Naive thymus-derived CD8-positive, alpha-beta T cell (primary cell): ENCODE measurements around the gene PSEN1. TPM values are rescaled to one million over a fixed set of nuclear protein-coding genes. Genes with fewer than 3 reads are reported as not detected.

Experiments
- ATAC-seq, 2 donors: fragments of 150-1000 bp; cut with Tn5 transposase in 1 of 2; sonication (Bioruptor Pico), chemical (Tn5 transposase) in 1 of 2; 1 replicate in 1 of 2; 2 replicates in 1 of 2; pipeline ENCODE4 v1.10.0; 2021; ENCODE audit warnings: mild to moderate bottlenecking in 2 of 2, moderate library complexity in 2 of 2
- POLR2A ChIA-PET: fragments of 350-600 bp; sonication (Branson Sonifier 250); formaldehyde crosslinking; loops from one replicate; lab custom pipeline; 2021; ENCODE audit warnings: antibody characterized with exemption; lab: Charles Lee
- DNase-seq, 10 donors: peaks; one replicate each; pipeline versions ENCODE4 v3.0.0 to v3.0.0-alpha.2; 2020 to 2022
- H3K27ac Mint-ChIP-seq, 10 donors: one replicate each; pipeline ENCODE4 v1.8.0; 2020 to 2022; ENCODE audit warnings: mild to moderate bottlenecking in 10 of 10, mixed read lengths in 10 of 10, moderate library complexity in 4 of 10, inconsistent platforms in 1 of 10
- H3K27me3 Mint-ChIP-seq, 5 donors: one replicate each; pipeline ENCODE4 v1.8.0; 2021 to 2022; ENCODE audit warnings: mixed read lengths in 5 of 5
- H3K36me3 Mint-ChIP-seq, 3 donors: one replicate each; pipeline ENCODE4 v1.8.0; 2020 to 2022; ENCODE audit warnings: mixed read lengths in 3 of 3, mild to moderate bottlenecking in 2 of 3, inconsistent platforms in 1 of 3
- H3K4me1 Mint-ChIP-seq, 4 donors: one replicate each; pipeline ENCODE4 v1.8.0; 2021 to 2022; ENCODE audit warnings: mixed read lengths in 4 of 4
- H3K4me3 Mint-ChIP-seq, 10 donors: one replicate each; pipeline ENCODE4 v1.8.0; 2020 to 2022; ENCODE audit warnings: mild to moderate bottlenecking in 10 of 10, mixed read lengths in 10 of 10, moderate library complexity in 6 of 10, inconsistent platforms in 1 of 10
- H3K9me3 Mint-ChIP-seq, 9 donors: one replicate each; pipeline ENCODE4 v1.8.0; 2020 to 2022; ENCODE audit warnings: mixed read lengths in 9 of 9, mild to moderate bottlenecking in 3 of 9, inconsistent platforms in 1 of 9, moderate library complexity in 1 of 9
- polyA plus RNA-seq, 3 donors: library from polyadenylated mRNA; unstranded; fragments of 300-500 nt; fragmentation: Illumina TruSeq; gene quantifications; one replicate each; pipeline ENCODE4 v1.2.3, GENCODE V29; 2021
- total RNA-seq, 8 experiments: library from RNA in 2 of 8; stranded (reverse) in 2 of 8; gene quantifications; one replicate each; pipeline ENCODE4 v1.2.3 and lab custom pipeline; 2021 to 2026

The PSEN1 gene
- total and polyA plus RNA-seq, 5 experiments from 2014 or later, result 14.7 to 46.3 (median 26.1) TPM

GRCh38 chr14:73133795-73134194, 2.5 kb upstream of the PSEN1 start:
- POLR2A ChIA-PET, result interaction anchor here (3.2 kb wide), 1 partner anchor 8 kb away, joined by 11 read pairs; no protein-coding TSS in a partner anchor
- Mint-ChIP-seq H3K4me1 (peaks cover 14 to 22% (median 20%) of the 10 kb centered on the region in 4 donors), H3K36me3 (peaks cover 0 to 2% (median 0%) of the 10 kb centered on the region in 3 donors), H3K27ac (peak overlapping the region in 4 of 10 donors; percentile 22 to 87 (median 52)), H3K9me3 (peaks cover 0 to 16% (median 2%) of the 10 kb centered on the region in 9 donors), H3K27me3 (no peaks in the 10 kb centered on the region), H3K4me3 (no peak overlapping the region)
- ATAC-seq (no peak), DNase-seq (no peak)

GRCh38 chr14:73136085-73136386, 271 bp upstream of the PSEN1 start:
- Mint-ChIP-seq H3K27ac (peak overlapping the region; percentile 94 to 100 (median 98)), H3K4me3 (peak overlapping the region; percentile 93 to 99 (median 98)), H3K27me3 (no peaks in the 10 kb centered on the region), H3K9me3 (peaks cover 0 to 16% (median 2%) of the 10 kb centered on the region in 9 donors), H3K36me3 (peaks cover 0 to 2% (median 0%) of the 10 kb centered on the region in 3 donors), H3K4me1 (peaks cover 18 to 33% (median 28%) of the 10 kb centered on the region in 4 donors)
- ATAC-seq, result no peak
- POLR2A ChIA-PET, result interaction anchor here (0.5 to 3.2 kb wide), 13 partner anchors 10 to 1988 kb away, joined by 3 to 34 read pairs (median 4); partner anchors contain the start of genes NUMB, RBM25, RIOX1 and ZFYVE1
- DNase-seq, result no peak

- ATAC-seq (no peak), DNase-seq (no peak)
- no peaks in the 10 kb centered on the region for H3K9me3 Mint-ChIP-seq
- H3K36me3 Mint-ChIP-seq, result peaks cover 0 to 8% (median 0%) of the 10 kb centered on the region in 3 donors
- H3K27ac Mint-ChIP-seq, result peak overlapping the region in 9 of 10 donors; percentile 17 to 88 (median 50)
- peak overlapping the region in 3 of 10 donors; percentile 7 to 14 (median 11) for H3K4me3 Mint-ChIP-seq
- peaks cover 21 to 61% (median 53%) of the 10 kb centered on the region in 4 donors for H3K4me1 Mint-ChIP-seq
- no peaks in the 10 kb centered on the region for H3K27me3 Mint-ChIP-seq
- POLR2A ChIA-PET, result no interaction called here
Measured at GRCh38 chr14:73140811-73141323, 4.6 kb downstream of the PSEN1 start.

- ATAC-seq (peak; percentile 29 to 38), DNase-seq (peak in 1 of 10 donors; percentile 12)
- peak overlapping the region in 8 of 10 donors; percentile 15 to 86 (median 51) for H3K27ac Mint-ChIP-seq
- H3K4me1 Mint-ChIP-seq, result peaks cover 16 to 61% (median 46%) of the 10 kb centered on the region in 4 donors
- H3K9me3 Mint-ChIP-seq, result no peaks in the 10 kb centered on the region
- POLR2A ChIA-PET, result no interaction called here
- no peak overlapping the region for H3K4me3 Mint-ChIP-seq
- H3K36me3 Mint-ChIP-seq, result peaks cover 0 to 15% (median 0%) of the 10 kb centered on the region in 3 donors
- H3K27me3 Mint-ChIP-seq, result no peaks in the 10 kb centered on the region
Measured at GRCh38 chr14:73142216-73142615, 5.9 kb downstream of the PSEN1 start.

GRCh38 chr14:73143003-73143402, 6.7 kb downstream of the PSEN1 start:
- Mint-ChIP-seq H3K36me3 (peaks cover 0 to 22% (median 0%) of the 10 kb centered on the region in 3 donors), H3K4me3 (peak overlapping the region in 2 of 10 donors; percentile 12 to 34), H3K27ac (peak overlapping the region in 8 of 10 donors; percentile 24 to 86 (median 60)), H3K27me3 (no peaks in the 10 kb centered on the region), H3K9me3 (no peaks in the 10 kb centered on the region), H3K4me1 (peaks cover 13 to 57% (median 41%) of the 10 kb centered on the region in 4 donors)
- DNase-seq, result no peak
- POLR2A ChIA-PET, result no interaction called here
- no peak for ATAC-seq

GRCh38 chr14:73143617-73144016, 7.3 kb downstream of the PSEN1 start:
- peaks cover 0 to 27% (median 0%) of the 10 kb centered on the region in 3 donors for H3K36me3 Mint-ChIP-seq
- peak overlapping the region in 1 of 10 donors; percentile 3 for H3K4me3 Mint-ChIP-seq
- POLR2A ChIA-PET, result interaction anchor here (0.7 kb wide), 1 partner anchor 1539 kb away, joined by 4 read pairs; no protein-coding TSS in a partner anchor
- H3K27me3 Mint-ChIP-seq, result no peaks in the 10 kb centered on the region
- ATAC-seq (no peak), DNase-seq (no peak)
- peak overlapping the region in 6 of 10 donors; percentile 30 to 83 (median 49) for H3K27ac Mint-ChIP-seq
- peaks cover 13 to 57% (median 40%) of the 10 kb centered on the region in 4 donors for H3K4me1 Mint-ChIP-seq
- H3K9me3 Mint-ChIP-seq, result no peaks in the 10 kb centered on the region

- Mint-ChIP-seq H3K9me3 (no peaks in the 10 kb centered on the region), H3K27me3 (no peaks in the 10 kb centered on the region), H3K4me1 (peaks cover 13 to 52% (median 37%) of the 10 kb centered on the region in 4 donors), H3K27ac (peak overlapping the region in 1 of 10 donors; percentile 41), H3K36me3 (peaks cover 0 to 43% (median 7%) of the 10 kb centered on the region in 3 donors), H3K4me3 (no peak overlapping the region)
- no peak for DNase-seq
- POLR2A ChIA-PET, result no interaction called here
- ATAC-seq, result no peak
Measured at GRCh38 chr14:73145371-73145770, 9.1 kb downstream of the PSEN1 start.

GRCh38 chr14:73146111-73146510, 9.8 kb downstream of the PSEN1 start:
- ATAC-seq (no peak), DNase-seq (no peak)
- peak overlapping the region in 4 of 10 donors; percentile 14 to 63 (median 38) for H3K27ac Mint-ChIP-seq
- H3K4me3 Mint-ChIP-seq, result no peak overlapping the region
- H3K27me3 Mint-ChIP-seq, result no peaks in the 10 kb centered on the region
- H3K4me1 Mint-ChIP-seq, result peaks cover 9 to 45% (median 30%) of the 10 kb centered on the region in 4 donors
- H3K9me3 Mint-ChIP-seq, result no peaks in the 10 kb centered on the region
- POLR2A ChIA-PET, result no interaction called here
- peaks cover 0 to 49% (median 7%) of the 10 kb centered on the region in 3 donors for H3K36me3 Mint-ChIP-seq

- POLR2A ChIA-PET, result interaction anchor here (1.3 kb wide), 1 partner anchor 14 kb away, joined by 4 read pairs; the partner anchor contains the start of gene PSEN1
- H3K4me3 Mint-ChIP-seq, result no peak overlapping the region
- H3K4me1 Mint-ChIP-seq, result peaks cover 4 to 20% (median 9%) of the 10 kb centered on the region in 4 donors
- H3K9me3 Mint-ChIP-seq, result no peaks in the 10 kb centered on the region
- DNase-seq (no peak), ATAC-seq (no peak)
- no peaks in the 10 kb centered on the region for H3K27me3 Mint-ChIP-seq
- no peak overlapping the region for H3K27ac Mint-ChIP-seq
- H3K36me3 Mint-ChIP-seq, result peaks cover 0 to 68% (median 10%) of the 10 kb centered on the region in 3 donors
Measured at GRCh38 chr14:73149753-73150152, 13.4 kb downstream of the PSEN1 start.

- Mint-ChIP-seq H3K27me3 (no peaks in the 10 kb centered on the region), H3K27ac (peak overlapping the region in 3 of 10 donors; percentile 15 to 57 (median 24)), H3K36me3 (peaks cover 0 to 79% (median 24%) of the 10 kb centered on the region in 3 donors), H3K4me3 (no peak overlapping the region), H3K4me1 (peaks cover 0 to 1% (median 0%) of the 10 kb centered on the region in 4 donors), H3K9me3 (no peaks in the 10 kb centered on the region)
- POLR2A ChIA-PET, result no interaction called here
- ATAC-seq, result no peak
- no peak for DNase-seq
Measured at GRCh38 chr14:73153272-73153671, 17.0 kb downstream of the PSEN1 start.

- no peaks in the 10 kb centered on the region for H3K9me3 Mint-ChIP-seq
- H3K4me3 Mint-ChIP-seq, result no peak overlapping the region
- H3K27ac Mint-ChIP-seq, result no peak overlapping the region
- no peaks in the 10 kb centered on the region for H3K27me3 Mint-ChIP-seq
- H3K36me3 Mint-ChIP-seq, result peaks cover 6 to 84% (median 48%) of the 10 kb centered on the region in 3 donors
- DNase-seq, result no peak
- no peaks in the 10 kb centered on the region for H3K4me1 Mint-ChIP-seq
- ATAC-seq, result no peak
- POLR2A ChIA-PET, result no interaction called here
Measured at GRCh38 chr14:73162251-73162650, 25.9 kb downstream of the PSEN1 start.

GRCh38 chr14:73166399-73166798, 30.1 kb downstream of the PSEN1 start:
- peaks cover 0 to 7% (median 0%) of the 10 kb centered on the region in 4 donors for H3K4me1 Mint-ChIP-seq

GRCh38 chr14:73167727-73168126, 31.4 kb downstream of the PSEN1 start:
- Mint-ChIP-seq H3K9me3 (no peaks in the 10 kb centered on the region), H3K27me3 (no peaks in the 10 kb centered on the region), H3K27ac (peak overlapping the region in 2 of 10 donors; percentile 32 to 59), H3K4me3 (no peak overlapping the region), H3K4me1 (peaks cover 0 to 7% (median 0%) of the 10 kb centered on the region in 4 donors), H3K36me3 (peaks cover 15 to 85% (median 34%) of the 10 kb centered on the region in 3 donors)
- POLR2A ChIA-PET, result no interaction called here
- no peak for ATAC-seq
- DNase-seq, result no peak

More at GRCh38 chr14:73166399-73166798, 30.1 kb downstream of the PSEN1 start:
- Mint-ChIP-seq H3K4me3 (no peak overlapping the region), H3K27ac (peak overlapping the region in 1 of 10 donors; percentile 27), H3K27me3 (no peaks in the 10 kb centered on the region), H3K9me3 (no peaks in the 10 kb centered on the region), H3K36me3 (peaks cover 15 to 83% (median 27%) of the 10 kb centered on the region in 3 donors)
- POLR2A ChIA-PET, result no interaction called here
- ATAC-seq (no peak), DNase-seq (no peak)
